ENCODE results near the gene CRB1. TPM values are rescaled to one million over a fixed set of nuclear protein-coding genes. Genes with fewer than 3 reads are reported as not detected.

The CRB1 gene
- total and polyA plus RNA-seq, 7 donors, result 0.19 to 0.49 (median 0.38) TPM; not detected in 3

GRCh38 chr1:197305925-197306324, 37.9 kb downstream of the CRB1 start:
- H3K27ac ChIP-seq, result no peak overlapping the region
- no peaks in the 10 kb centered on the region for H3K9me3 ChIP-seq
- H3K36me3 ChIP-seq, result no peaks in the 10 kb centered on the region
- no peak for DNase-seq
- no peak overlapping the region for H3K4me3 ChIP-seq
- intact Hi-C loops (cut with DNase I), result no loop called here
- WGBS, 2 donors, result 18 to 44% methylated on average over 2 of the region's 2 CpGs
- H3K27me3 ChIP-seq, result no peaks in the 10 kb centered on the region
- TF ChIP-seq CTCF (IDR thresholded peaks at IDR 0.05) (no peak), POLR2AphosphoS5 (IDR thresholded peaks at IDR 0.05) (no peak), POLR2A (IDR thresholded peaks at IDR 0.05) (no peak), EP300 (IDR thresholded peaks at IDR 0.05) (no peak)
- no peaks in the 10 kb centered on the region for H3K4me1 ChIP-seq

GRCh38 chr1:197306381-197307062, 38.5 kb downstream of the CRB1 start:
- no peaks in the 10 kb centered on the region for H3K36me3 ChIP-seq
- no peaks in the 10 kb centered on the region for H3K27me3 ChIP-seq
- H3K4me1 ChIP-seq, result no peaks in the 10 kb centered on the region
- WGBS, 2 donors, result 58 to 62% methylated on average over 2 of the region's 2 CpGs
- no peak for DNase-seq
- intact Hi-C loops (cut with DNase I), result no loop called here
- no peak overlapping the region for H3K27ac ChIP-seq
- no peaks in the 10 kb centered on the region for H3K9me3 ChIP-seq
- no peak for TF ChIP-seq POLR2AphosphoS5 (IDR thresholded peaks at IDR 0.05)
- no peak for TF ChIP-seq EP300 (IDR thresholded peaks at IDR 0.05)
- H3K4me3 ChIP-seq, result no peak overlapping the region

GRCh38 chr1:197307136-197307535, 39.1 kb downstream of the CRB1 start:
- Histone ChIP-seq H3K9me3 (no peaks in the 10 kb centered on the region), H3K36me3 (no peaks in the 10 kb centered on the region), H3K27me3 (no peaks in the 10 kb centered on the region), H3K27ac (no peak overlapping the region), H3K4me3 (no peak overlapping the region), H3K4me1 (no peaks in the 10 kb centered on the region)
- intact Hi-C loops (cut with DNase I), result no loop called here
- no peak for DNase-seq
- TF ChIP-seq POLR2A (IDR thresholded peaks at IDR 0.05), result no peak
- no peak for TF ChIP-seq EP300 (IDR thresholded peaks at IDR 0.05)

GRCh38 chr1:197307551-197307950, 39.5 kb downstream of the CRB1 start:
- no peaks in the 10 kb centered on the region for H3K36me3 ChIP-seq
- H3K27ac ChIP-seq, result no peak overlapping the region
- no peak for TF ChIP-seq EP300 (IDR thresholded peaks at IDR 0.05)
- TF ChIP-seq CTCF (IDR thresholded peaks at IDR 0.05), result no peak
- TF ChIP-seq POLR2AphosphoS5 (IDR thresholded peaks at IDR 0.05), result no peak
- no peak for TF ChIP-seq POLR2A (IDR thresholded peaks at IDR 0.05)
- H3K4me3 ChIP-seq, result no peak overlapping the region
- H3K9me3 ChIP-seq, result no peaks in the 10 kb centered on the region
- H3K27me3 ChIP-seq, result no peaks in the 10 kb centered on the region
- no peaks in the 10 kb centered on the region for H3K4me1 ChIP-seq
- WGBS, 2 donors, result 36 to 63% methylated on average over 3 of the region's 3 CpGs
- no peak for DNase-seq
- intact Hi-C loops (cut with DNase I), result no loop called here

GRCh38 chr1:197311081-197311480, 43.0 kb downstream of the CRB1 start:
- no peaks in the 10 kb centered on the region for H3K4me1 ChIP-seq
- WGBS, 2 donors, result 88 to 92% methylated on average over 4 of the region's 4 CpGs
- no peak for DNase-seq
- no peaks in the 10 kb centered on the region for H3K36me3 ChIP-seq
- no peak overlapping the region for H3K4me3 ChIP-seq
- no peak overlapping the region for H3K27ac ChIP-seq
- no peaks in the 10 kb centered on the region for H3K27me3 ChIP-seq
- no peak for TF ChIP-seq POLR2AphosphoS5 (IDR thresholded peaks at IDR 0.05)
- no peak for TF ChIP-seq POLR2A (IDR thresholded peaks at IDR 0.05)
- no peak for TF ChIP-seq EP300 (IDR thresholded peaks at IDR 0.05)
- TF ChIP-seq CTCF (IDR thresholded peaks at IDR 0.05), result no peak
- no peaks in the 10 kb centered on the region for H3K9me3 ChIP-seq
- intact Hi-C loops (cut with DNase I), result no loop called here

- TF ChIP-seq POLR2A (IDR thresholded peaks at IDR 0.05) (no peak), EP300 (IDR thresholded peaks at IDR 0.05) (no peak), CTCF (IDR thresholded peaks at IDR 0.05) (no peak), POLR2AphosphoS5 (IDR thresholded peaks at IDR 0.05) (no peak)
- no peaks in the 10 kb centered on the region for H3K4me1 ChIP-seq
- no peaks in the 10 kb centered on the region for H3K36me3 ChIP-seq
- H3K9me3 ChIP-seq, result no peaks in the 10 kb centered on the region
- no peak overlapping the region for H3K4me3 ChIP-seq
- H3K27ac ChIP-seq, result no peak overlapping the region
- WGBS, 2 donors, result 37 to 68% methylated on average over 5 of the region's 5 CpGs
- intact Hi-C loops (cut with DNase I), result no loop called here
- no peak for DNase-seq
- no peaks in the 10 kb centered on the region for H3K27me3 ChIP-seq
Observed at GRCh38 chr1:197312163-197312562, 44.1 kb downstream of the CRB1 start.

Measured in sigmoid colon (tissue), 7 donors.